ENCODE results near the gene ROBO1.

- no peak for TF ChIP-seq POLR2A (IDR thresholded peaks at IDR 0.05)
- TF ChIP-seq, protein P1, sequence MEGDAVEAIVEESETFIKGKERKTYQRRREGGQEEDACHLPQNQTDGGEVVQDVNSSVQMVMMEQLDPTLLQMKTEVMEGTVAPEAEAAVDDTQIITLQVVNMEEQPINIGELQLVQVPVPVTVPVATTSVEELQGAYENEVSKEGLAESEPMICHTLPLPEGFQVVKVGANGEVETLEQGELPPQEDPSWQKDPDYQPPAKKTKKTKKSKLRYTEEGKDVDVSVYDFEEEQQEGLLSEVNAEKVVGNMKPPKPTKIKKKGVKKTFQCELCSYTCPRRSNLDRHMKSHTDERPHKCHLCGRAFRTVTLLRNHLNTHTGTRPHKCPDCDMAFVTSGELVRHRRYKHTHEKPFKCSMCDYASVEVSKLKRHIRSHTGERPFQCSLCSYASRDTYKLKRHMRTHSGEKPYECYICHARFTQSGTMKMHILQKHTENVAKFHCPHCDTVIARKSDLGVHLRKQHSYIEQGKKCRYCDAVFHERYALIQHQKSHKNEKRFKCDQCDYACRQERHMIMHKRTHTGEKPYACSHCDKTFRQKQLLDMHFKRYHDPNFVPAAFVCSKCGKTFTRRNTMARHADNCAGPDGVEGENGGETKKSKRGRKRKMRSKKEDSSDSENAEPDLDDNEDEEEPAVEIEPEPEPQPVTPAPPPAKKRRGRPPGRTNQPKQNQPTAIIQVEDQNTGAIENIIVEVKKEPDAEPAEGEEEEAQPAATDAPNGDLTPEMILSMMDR (IDR thresholded peaks at IDR 0.05) = no peak
These were observed 180.6 kb downstream of the ROBO1 start for GRCh38 chr3:79587150-79587549.
